Stimulated activated memory B cell treated with anti-CD40 and anti-IgM and Interleukin-4, amounts not matched to agents 10 μg/mL and 1 μg/mL and 100 μg/mL, for 72 hours (primary cell): Measurements from ENCODE around the gene PPEF2.

Experiments used
- ATAC-seq: fragments of 150-1000 bp; cut with Tn5 transposase; 2 replicates; pipeline ENCODE4 v1.10.0; 2021
- H3K27ac Mint-ChIP-seq: one replicate; pipeline ENCODE4 v1.8.0; 2022; ENCODE audit warnings: mild to moderate bottlenecking, mixed read lengths
- H3K27me3 Mint-ChIP-seq: one replicate; pipeline ENCODE4 v1.8.0; 2022; ENCODE audit warnings: mixed read lengths
- H3K36me3 Mint-ChIP-seq: one replicate; pipeline ENCODE4 v1.8.0; 2022; ENCODE audit warnings: mixed read lengths
- H3K4me1 Mint-ChIP-seq: one replicate; pipeline ENCODE4 v1.8.0; 2022; ENCODE audit warnings: mixed read lengths
- H3K4me3 Mint-ChIP-seq: one replicate; pipeline ENCODE4 v1.8.0; 2022; ENCODE audit warnings: mild to moderate bottlenecking, moderate library complexity, mixed read lengths
- H3K9me3 Mint-ChIP-seq: one replicate; pipeline ENCODE4 v1.8.0; 2022; ENCODE audit warnings: mixed read lengths

Gene PPEF2

GRCh38 chr4:75822416-75822815 is 79.8 kb downstream of the PPEF2 start:
- H3K27ac Mint-ChIP-seq, result no peak overlapping the region
- no peak overlapping the region for H3K4me3 Mint-ChIP-seq
- H3K36me3 Mint-ChIP-seq, result no peaks in the 10 kb centered on the region
- ATAC-seq, result no peak
- no peaks in the 10 kb centered on the region for H3K9me3 Mint-ChIP-seq
- no peaks in the 10 kb centered on the region for H3K4me1 Mint-ChIP-seq
- no peaks in the 10 kb centered on the region for H3K27me3 Mint-ChIP-seq

GRCh38 chr4:75821966-75822365 is 80.3 kb downstream of the PPEF2 start:
- Mint-ChIP-seq H3K9me3 (no peaks in the 10 kb centered on the region), H3K4me3 (no peak overlapping the region), H3K27ac (no peak overlapping the region), H3K27me3 (no peaks in the 10 kb centered on the region), H3K4me1 (no peaks in the 10 kb centered on the region), H3K36me3 (no peaks in the 10 kb centered on the region)
- no peak for ATAC-seq

- no peaks in the 10 kb centered on the region for H3K4me1 Mint-ChIP-seq
- peaks cover 7% of the 10 kb centered on the region for H3K36me3 Mint-ChIP-seq
- H3K27ac Mint-ChIP-seq, result no peak overlapping the region
- no peaks in the 10 kb centered on the region for H3K9me3 Mint-ChIP-seq
- ATAC-seq, result no peak
- H3K4me3 Mint-ChIP-seq, result no peak overlapping the region
- no peaks in the 10 kb centered on the region for H3K27me3 Mint-ChIP-seq
Measured at GRCh38 chr4:75821216-75821615, 81.0 kb downstream of the PPEF2 start.

- Mint-ChIP-seq H3K4me1 (no peaks in the 10 kb centered on the region), H3K27ac (no peak overlapping the region), H3K4me3 (no peak overlapping the region), H3K9me3 (no peaks in the 10 kb centered on the region), H3K27me3 (no peaks in the 10 kb centered on the region), H3K36me3 (peaks cover 12% of the 10 kb centered on the region)
- ATAC-seq, result no peak
Measured at GRCh38 chr4:75820676-75821075, 81.6 kb downstream of the PPEF2 start.

- no peak for ATAC-seq
- Mint-ChIP-seq H3K4me3 (no peak overlapping the region), H3K27ac (no peak overlapping the region), H3K9me3 (no peaks in the 10 kb centered on the region), H3K36me3 (peaks cover 17% of the 10 kb centered on the region), H3K27me3 (no peaks in the 10 kb centered on the region), H3K4me1 (no peaks in the 10 kb centered on the region)
Measured at GRCh38 chr4:75820197-75820596, 82.1 kb downstream of the PPEF2 start.

- H3K4me3 Mint-ChIP-seq, result no peak overlapping the region
- H3K27ac Mint-ChIP-seq, result no peak overlapping the region
- H3K9me3 Mint-ChIP-seq, result no peaks in the 10 kb centered on the region
- no peaks in the 10 kb centered on the region for H3K4me1 Mint-ChIP-seq
- no peak for ATAC-seq
- H3K36me3 Mint-ChIP-seq, result peaks cover 28% of the 10 kb centered on the region
- no peaks in the 10 kb centered on the region for H3K27me3 Mint-ChIP-seq
Measured at GRCh38 chr4:75819121-75819520, 83.1 kb downstream of the PPEF2 start.

- Mint-ChIP-seq H3K27me3 (no peaks in the 10 kb centered on the region), H3K4me1 (no peaks in the 10 kb centered on the region), H3K36me3 (peaks cover 36% of the 10 kb centered on the region), H3K27ac (no peak overlapping the region), H3K9me3 (no peaks in the 10 kb centered on the region), H3K4me3 (no peak overlapping the region)
- ATAC-seq, result no peak
Measured at GRCh38 chr4:75817901-75818300, 84.4 kb downstream of the PPEF2 start.
